Activated CD4-positive, CD25-positive, alpha-beta regulatory T cell treated with anti-CD3 and anti-CD28 coated beads, Interleukin-2, amount 50 U/mL, for 16 hours (primary cell): ENCODE data around the gene FADS1.

Experiments used
- DNase-seq: peaks from one replicate; pipeline ENCODE4 v3.0.0-alpha.2; 2020; ENCODE audit warnings: low read depth, low spot score

FADS1 gene

DNA sequence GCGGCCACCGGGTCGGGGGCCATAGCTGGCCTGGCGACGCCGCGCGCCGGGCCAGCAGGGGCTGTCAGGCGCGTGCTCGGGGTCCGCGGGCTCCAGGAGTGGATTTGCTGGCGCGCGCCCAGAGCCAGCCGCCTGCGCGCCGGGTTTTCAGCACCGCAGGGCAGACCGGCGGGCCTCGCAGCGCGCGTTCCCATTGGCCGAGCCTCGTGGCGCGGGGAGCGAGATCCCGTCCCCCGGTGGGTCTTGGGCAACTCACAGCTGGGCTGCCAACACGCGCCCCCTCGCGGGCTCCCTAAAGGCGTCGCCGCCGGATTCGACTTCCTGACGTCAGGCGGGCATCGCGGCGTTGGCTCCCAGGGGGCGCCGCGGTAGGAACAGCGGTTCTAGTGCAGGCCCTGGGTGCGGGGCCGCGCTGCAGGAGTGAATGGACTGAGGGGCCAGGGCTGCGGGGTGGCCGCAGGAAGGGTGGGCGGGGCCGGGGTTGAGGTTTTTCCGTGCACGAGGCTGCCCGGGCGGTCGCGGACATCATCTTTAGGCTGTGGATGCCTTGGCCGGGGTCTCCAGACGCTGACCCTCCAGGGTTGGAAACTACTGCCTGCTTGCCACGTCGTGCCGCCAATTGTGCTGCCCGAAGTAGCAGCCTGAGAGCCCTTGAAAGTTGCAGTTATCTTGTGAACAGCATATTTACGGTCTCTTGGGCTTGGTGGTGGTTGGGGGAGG is at the start of gene FADS1:
FADS1 (minus strand) TSS at position 268 of the 720 bp plus-strand sequence; CDS start at position 194, 74 bp downstream.
- peak; percentile 37 for DNase-seq

GRCh38 chr11:61866231-61866957 is 49.6 kb upstream of the FADS1 start:
- DNase-seq: no peak

DNA sequence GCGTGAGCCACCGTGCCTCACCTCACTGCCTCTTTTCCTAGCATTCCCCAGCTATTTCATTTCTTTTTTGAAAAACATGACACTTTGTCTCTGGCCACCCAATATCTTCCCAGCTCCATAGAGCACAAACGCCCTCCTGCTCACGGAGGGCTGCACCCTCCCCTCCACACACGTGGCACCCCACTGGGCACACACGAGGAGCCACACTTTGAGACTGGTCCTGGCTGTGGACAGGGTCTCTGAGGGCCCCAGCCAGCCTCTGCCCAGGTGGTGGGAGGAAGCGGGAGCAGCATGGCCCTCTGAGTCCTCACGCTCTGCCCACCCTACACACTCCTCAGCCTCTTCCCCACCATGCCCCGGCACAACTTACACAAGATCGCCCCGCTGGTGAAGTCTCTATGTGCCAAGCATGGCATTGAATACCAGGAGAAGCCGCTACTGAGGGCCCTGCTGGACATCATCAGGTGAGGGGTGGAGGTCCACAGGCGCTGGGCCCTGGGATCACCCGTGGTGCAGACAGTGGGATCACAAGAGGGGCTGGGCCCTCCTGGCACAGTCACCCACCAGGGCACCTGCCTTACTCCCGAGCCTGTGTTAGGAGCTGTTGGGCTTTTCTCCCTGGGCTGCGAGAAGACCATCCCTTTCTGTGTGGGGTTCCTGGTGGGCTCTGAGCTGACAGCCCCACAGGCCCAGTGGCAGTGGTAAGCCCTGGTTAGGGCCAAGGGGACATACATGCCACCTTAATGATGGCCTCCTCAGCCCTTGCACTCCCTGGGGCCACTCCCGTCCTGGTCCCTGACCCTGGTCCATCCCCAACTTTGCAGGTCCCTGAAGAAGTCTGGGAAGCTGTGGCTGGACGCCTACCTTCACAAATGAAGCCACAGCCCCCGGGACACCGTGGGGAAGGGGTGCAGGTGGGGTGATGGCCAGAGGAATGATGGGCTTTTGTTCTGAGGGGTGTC is 48.3 kb upstream of the FADS1 start:
- DNase-seq: no peak

DNA sequence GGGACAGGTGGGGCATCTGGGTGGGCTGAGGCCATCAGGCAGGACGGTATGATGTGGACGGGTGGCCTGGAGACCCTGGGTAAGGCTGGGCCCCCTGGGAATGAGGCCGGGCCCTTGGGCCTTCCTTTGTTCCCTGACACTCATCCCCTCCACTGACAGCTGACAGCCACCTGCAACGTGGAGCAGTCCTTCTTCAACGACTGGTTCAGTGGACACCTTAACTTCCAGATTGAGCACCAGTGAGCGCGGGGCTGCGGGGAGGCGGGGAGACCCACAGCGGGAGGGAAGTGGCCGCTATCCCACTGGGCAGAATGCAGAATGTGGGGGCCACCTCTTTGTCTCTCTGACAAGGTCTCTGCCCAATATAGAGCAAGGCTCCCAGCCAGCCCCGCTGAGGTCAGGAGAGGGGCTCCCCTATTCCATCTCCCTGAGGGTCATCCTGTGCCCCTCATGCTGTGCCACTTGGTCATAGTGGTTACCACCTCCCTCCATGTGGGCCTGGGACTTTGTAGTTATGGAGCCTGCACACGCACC is 46.8 kb upstream of the FADS1 start:
- no peak for DNase-seq

DNA sequence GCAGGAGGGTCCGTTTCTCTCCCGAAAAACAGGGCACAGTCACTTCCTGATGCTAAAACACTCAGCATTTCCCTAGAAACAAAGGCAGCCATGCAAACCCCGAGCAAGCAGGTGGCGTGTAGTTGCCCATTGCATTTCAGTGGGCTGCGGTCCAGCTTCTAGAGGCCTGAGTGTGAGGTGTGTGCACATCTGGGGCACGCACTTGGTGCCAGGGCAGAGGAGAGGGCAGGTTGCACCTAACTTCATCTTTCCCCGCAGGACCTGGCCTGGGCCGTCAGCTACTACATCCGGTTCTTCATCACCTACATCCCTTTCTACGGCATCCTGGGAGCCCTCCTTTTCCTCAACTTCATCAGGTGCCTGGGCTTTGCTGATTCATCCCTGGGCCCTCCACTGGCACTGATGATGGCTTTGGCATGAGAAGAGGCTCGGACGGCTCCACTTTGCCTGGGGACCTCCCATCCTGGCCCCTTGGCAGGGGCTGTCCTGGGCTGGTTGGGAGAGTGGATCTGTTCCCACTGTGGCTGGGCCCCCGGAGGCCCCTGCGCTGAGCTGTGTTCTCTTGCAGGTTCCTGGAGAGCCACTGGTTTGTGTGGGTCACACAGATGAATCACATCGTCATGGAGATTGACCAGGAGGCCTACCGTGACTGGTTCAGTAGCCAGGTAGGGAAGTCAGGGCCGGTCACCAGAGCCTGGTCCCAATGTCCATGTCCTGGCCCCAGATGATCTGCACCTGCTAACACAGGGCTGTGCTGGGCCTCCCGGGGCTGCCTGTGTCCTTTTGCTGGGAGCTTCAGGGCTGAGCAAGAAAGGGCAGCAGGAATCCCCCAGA is 46.1 kb upstream of the FADS1 start:
- DNase-seq: no peak

DNA sequence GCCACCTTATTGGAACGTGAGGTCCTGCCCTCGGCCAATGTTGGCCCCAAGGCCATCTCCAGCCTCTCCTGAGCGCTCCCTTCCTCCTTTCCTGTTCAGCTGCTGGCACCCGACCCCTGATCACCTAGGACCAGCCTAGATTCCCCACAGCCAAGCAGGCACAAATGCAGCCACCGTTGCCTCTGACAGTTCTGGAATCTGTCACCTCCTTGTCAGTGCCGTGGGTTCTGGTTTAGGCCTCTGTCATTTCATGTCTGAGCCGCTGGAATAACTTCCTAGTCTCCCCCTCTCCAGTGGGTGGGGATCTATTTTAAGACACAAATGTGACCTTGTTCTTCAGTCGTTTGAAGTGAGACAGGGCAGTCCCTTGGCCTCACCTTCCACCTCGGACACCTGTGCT is 44.8 kb upstream of the FADS1 start:
- DNase-seq: no peak

DNA sequence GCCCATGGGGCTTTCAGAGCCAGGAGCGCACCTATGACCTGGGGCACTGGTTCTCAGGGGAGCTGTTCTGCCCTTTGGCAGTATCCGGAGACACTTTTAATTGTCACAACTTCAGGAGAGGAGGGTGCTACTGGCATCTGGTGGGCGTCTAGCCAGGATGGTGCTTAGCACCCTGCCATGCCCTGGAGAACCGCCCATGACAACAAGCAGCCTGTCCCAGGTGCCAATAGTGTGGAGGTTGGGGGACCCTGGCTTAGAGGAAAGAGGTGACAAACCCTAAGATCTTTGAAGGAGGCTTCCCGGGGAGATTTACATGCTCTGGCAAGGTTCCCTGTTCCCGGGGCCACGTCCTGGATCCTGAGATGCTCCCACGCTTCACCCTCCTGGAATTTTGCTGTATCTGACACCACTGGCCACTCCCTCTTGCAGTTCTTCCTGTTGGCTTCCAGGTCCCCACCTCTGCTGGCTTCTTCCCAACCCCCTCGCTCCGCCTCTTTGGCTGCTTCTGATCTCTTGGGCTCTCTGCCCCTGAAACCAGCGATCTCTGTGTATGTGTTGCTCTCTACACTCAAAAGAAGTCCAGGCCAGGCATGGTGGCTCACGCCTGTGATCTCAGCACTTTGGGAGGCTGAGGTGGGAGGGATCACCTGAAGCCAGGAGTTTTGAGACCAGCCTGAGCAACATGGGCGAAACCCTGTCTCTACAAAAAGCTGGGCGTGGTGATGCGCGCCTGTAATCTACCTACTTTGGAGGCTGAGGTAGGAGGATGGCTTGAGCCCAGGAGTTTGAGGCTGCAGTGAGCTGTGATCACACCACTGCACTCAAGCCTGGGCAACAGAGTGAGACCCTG is 43.5 kb upstream of the FADS1 start:
- no peak for DNase-seq

GRCh38 chr11:61855939-61856680 is 39.3 kb upstream of the FADS1 start:
- DNase-seq: no peak

GRCh38 chr11:61854966-61855714 is 38.3 kb upstream of the FADS1 start:
- no peak for DNase-seq

DNA sequence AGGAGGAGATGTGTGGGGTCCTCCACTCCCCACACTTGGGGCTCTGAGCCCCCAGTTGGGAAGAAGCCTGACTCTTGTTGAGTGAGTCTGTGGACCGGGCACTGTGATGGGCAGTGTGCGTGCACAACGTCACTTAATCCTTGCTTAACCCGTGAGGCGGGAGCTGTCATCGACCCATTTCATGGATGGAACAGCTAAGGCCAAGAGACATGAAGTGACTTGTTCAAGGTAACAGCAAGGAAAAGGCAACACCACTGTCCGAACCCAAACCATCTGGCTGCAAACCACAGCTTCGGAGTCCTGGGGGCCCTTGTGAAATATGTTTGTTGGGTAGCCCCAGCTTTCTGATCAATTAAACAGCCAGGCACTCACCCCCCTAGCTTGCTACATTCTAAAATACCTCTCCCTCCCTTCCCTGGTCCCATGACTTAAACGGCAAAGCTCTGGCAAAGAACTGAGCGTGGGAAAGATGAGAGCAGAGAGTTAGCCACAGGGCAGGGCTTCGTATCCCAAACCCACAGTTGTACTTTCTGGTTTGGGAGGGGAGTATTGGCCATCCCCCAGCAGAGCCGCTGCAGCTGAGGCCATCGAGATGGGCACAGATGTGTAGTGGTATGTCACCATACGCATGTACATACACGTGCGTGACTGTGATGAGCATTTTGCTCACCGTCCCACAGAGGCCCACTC is 37.5 kb upstream of the FADS1 start:
- no peak for DNase-seq

- no peak for DNase-seq
Observed at GRCh38 chr11:61853698-61854169, 36.9 kb upstream of the FADS1 start.

- DNase-seq: no peak
Observed at GRCh38 chr11:61851900-61852295, 35.1 kb upstream of the FADS1 start.

DNA sequence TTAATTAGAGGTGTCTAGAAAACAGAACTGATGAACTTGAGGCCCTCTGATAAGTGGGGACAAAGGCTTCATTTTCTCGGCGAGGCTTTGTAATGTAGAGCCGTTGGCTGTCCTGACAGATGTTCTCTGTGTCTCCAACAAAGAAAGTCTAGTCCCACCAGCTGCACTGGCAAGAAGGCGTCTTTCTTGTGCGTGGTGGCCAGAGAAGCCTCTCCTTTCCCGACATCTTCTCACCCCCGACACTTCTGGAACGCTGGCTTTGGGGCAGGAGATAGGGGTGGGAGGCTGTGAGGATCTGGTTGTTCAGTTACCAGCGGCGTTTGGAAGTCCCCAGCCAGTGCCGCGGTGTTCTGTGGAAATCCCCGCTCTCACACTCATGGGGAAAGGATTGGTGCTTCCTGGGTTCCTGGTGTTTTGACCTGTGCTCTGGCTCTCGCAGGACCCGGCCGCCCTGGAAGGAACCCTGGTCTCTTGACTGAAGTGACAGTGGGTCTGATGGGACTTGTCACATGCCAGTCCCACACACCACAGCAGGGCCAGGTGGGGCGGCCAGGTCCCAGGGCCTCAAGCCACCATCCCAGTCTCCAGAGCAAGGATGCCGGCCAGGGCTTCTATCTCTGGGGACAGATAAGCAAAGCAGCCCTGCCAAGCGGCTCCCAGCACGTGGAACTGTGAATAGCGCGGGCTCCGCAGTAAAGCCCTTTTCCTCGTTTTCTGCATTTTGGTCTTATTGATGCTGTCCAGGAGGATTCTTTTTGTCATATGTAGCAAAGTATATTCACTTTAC is 34.5 kb upstream of the FADS1 start:
- DNase-seq: no peak

- no peak for DNase-seq
Observed at GRCh38 chr11:61850687-61851086, 33.9 kb upstream of the FADS1 start.

GRCh38 chr11:61848631-61849030 is 31.8 kb upstream of the FADS1 start:
- DNase-seq: no peak

- DNase-seq: no peak
Observed at GRCh38 chr11:61847914-61848581, 31.2 kb upstream of the FADS1 start.
